GM13976 (cell line): ENCODE results near the gene UBE2Q1.

Experiments used
- DNase-seq: peaks from one replicate; pipeline ENCODE4 v3.0.0; 2012; ENCODE audit warnings: low spot score
- CTCF ChIP-seq: IDR thresholded peaks from 2 replicates; pipeline ENCODE4 v1.5.1; 2012; ENCODE audit warnings: borderline replicate concordance, mild to moderate bottlenecking; ENCODE audit not compliant: insufficient read depth; ENCODE audit errors: extremely low read depth, missing control alignments, control extremely low read depth
- in situ Hi-C: fragments of 300-500 bp; cut with MboI; formaldehyde crosslinking; loops from one replicate; pipeline ENCODE4 v1.12.0; 2022; ENCODE audit warnings: low sequenced_read_pairs, mixed read lengths, inconsistent platforms; ENCODE audit not compliant: unreplicated experiment

Gene UBE2Q1

GRCh38 chr1:154573168-154573510, 14.7 kb upstream of the UBE2Q1 start:
- TF ChIP-seq CTCF, result no peak
- no peak for DNase-seq
- in situ Hi-C loops, result loop anchor here (25.0 kb wide), 2 partner anchors 314 to 489 kb away; partner anchors contain the start of genes ADAM15 and EFNA4

- TF ChIP-seq CTCF, result no peak
- in situ Hi-C loops, result loop anchor here (25.0 kb wide), 2 partner anchors 315 to 490 kb away; partner anchors contain the start of genes ADAM15 and EFNA4
- DNase-seq, result no peak
Observed at GRCh38 chr1:154572468-154573167, 14.2 kb upstream of the UBE2Q1 start.

GRCh38 chr1:154571964-154572288, 13.5 kb upstream of the UBE2Q1 start:
- in situ Hi-C loops, result loop anchor here (25.0 kb wide), 2 partner anchors 315 to 490 kb away; partner anchors contain the start of genes ADAM15 and EFNA4
- no peak for TF ChIP-seq CTCF
- no peak for DNase-seq

GRCh38 chr1:154571244-154571963, 12.9 kb upstream of the UBE2Q1 start:
- in situ Hi-C loops, result loop anchor here (25.0 kb wide), 2 partner anchors 316 to 491 kb away; partner anchors contain the start of genes ADAM15 and EFNA4
- DNase-seq, result no peak
- no peak for TF ChIP-seq CTCF

GRCh38 chr1:154568157-154568815, 9.8 kb upstream of the UBE2Q1 start:
- no peak for DNase-seq
- in situ Hi-C loops, result loop anchor here (25.0 kb wide), 2 partner anchors 319 to 494 kb away; partner anchors contain the start of genes ADAM15 and EFNA4
- no peak for TF ChIP-seq CTCF

- no peak for TF ChIP-seq CTCF
- DNase-seq, result peak; percentile 91
- in situ Hi-C loops, result loop anchor here (25.0 kb wide), 2 partner anchors 320 to 495 kb away; partner anchors contain the start of genes ADAM15 and EFNA4
Observed at GRCh38 chr1:154567386-154568156, 9.1 kb upstream of the UBE2Q1 start, which contains the start of gene CHRNB2. CHRNB2 (plus strand) TSS chr1:154567778; CDS start chr1:154568045, 267 bp downstream.
